KMS-11 (cell line): ENCODE results near the gene PCSK5.
"Not testable (repeated sequence)": the region's sequence is repeated elsewhere in the genome, so short reads cannot be mapped to it uniquely, and the experiment has no call there.

Experiments used
- H2AFZ ChIP-seq: fragments of 200-600 bp; sonication (generic); 2 replicates; pipeline ENCODE4 v1.6.1; 2016; ENCODE audit warnings: antibody characterized with exemption, mixed run types, low read depth
- H3K27ac ChIP-seq: fragments of 200-600 bp; sonication (generic); 2 replicates; pipeline ENCODE4 v1.6.1; 2016; ENCODE audit warnings: mild to moderate bottlenecking, mixed run types
- H3K27me3 ChIP-seq: fragments of 200-600 bp; sonication (generic); 2 replicates; pipeline ENCODE4 v1.6.1; 2017; ENCODE audit warnings: mild to moderate bottlenecking, low read depth, mixed run types, moderate library complexity; ENCODE audit not compliant: insufficient read depth
- H3K36me3 ChIP-seq: fragments of 200-600 bp; sonication (generic); 2 replicates; pipeline ENCODE4 v1.6.1; 2017; ENCODE audit warnings: mild to moderate bottlenecking, mixed run types; ENCODE audit not compliant: insufficient read depth
- H3K4me1 ChIP-seq: fragments of 200-600 bp; sonication (generic); 2 replicates; pipeline ENCODE4 v1.6.1; 2016; ENCODE audit warnings: mild to moderate bottlenecking, low read depth, mixed run types; ENCODE audit not compliant: poor library complexity, severe bottlenecking
- H3K4me2 ChIP-seq: fragments of 200-600 bp; sonication (generic); 2 replicates; pipeline ENCODE4 v1.7.0; 2016; ENCODE audit warnings: mild to moderate bottlenecking, mixed run types
- H3K4me3 ChIP-seq: fragments of 200-600 bp; sonication (generic); IDR thresholded peaks from 2 replicates; pipeline ENCODE4 v1.6.1; 2017; ENCODE audit warnings: low read depth, low read length, mixed read lengths; ENCODE audit not compliant: insufficient read depth
- H3K79me2 ChIP-seq: fragments of 200-600 bp; sonication (generic); 2 replicates; pipeline ENCODE4 v1.6.1; 2016; ENCODE audit warnings: low read depth, mixed run types; ENCODE audit not compliant: insufficient read depth
- H3K9ac ChIP-seq: fragments of 200-600 bp; sonication (generic); 2 replicates; pipeline ENCODE4 v1.6.1; 2016; ENCODE audit warnings: mild to moderate bottlenecking, mixed run types
- H4K20me1 ChIP-seq: fragments of 200-600 bp; sonication (generic); 2 replicates; pipeline ENCODE4 v1.6.1; 2016; ENCODE audit warnings: mild to moderate bottlenecking, mixed run types; ENCODE audit not compliant: insufficient read depth
- CTCF ChIP-seq: fragments of 200-600 bp; sonication (generic); conservative IDR thresholded peaks from 2 replicates; pipeline ENCODE4 v1.6.1; 2017; ENCODE audit warnings: low read depth, mild to moderate bottlenecking, antibody characterized with exemption, low read length, moderate library complexity, mixed read lengths

PCSK5 gene

GRCh38 chr9:76302947-76303550 is 412.6 kb downstream of the PCSK5 start:
- Histone ChIP-seq H3K4me1 (no peaks in the 10 kb centered on the region), H3K4me3 (no peak overlapping the region), H3K27me3 (no peaks in the 10 kb centered on the region), H3K79me2 (no peaks in the 10 kb centered on the region), H2AFZ (no peak overlapping the region), H3K4me2 (no peak overlapping the region), H3K27ac (no peak overlapping the region), H3K36me3 (no peaks in the 10 kb centered on the region), H3K9ac (no peak overlapping the region), H4K20me1 (no peaks in the 10 kb centered on the region)
- TF ChIP-seq CTCF: peak; percentile 81; the same call in 1 of the 2 replicates

GRCh38 chr9:76307047-76307446 is 416.6 kb downstream of the PCSK5 start:
- H3K79me2 ChIP-seq, H3K27ac ChIP-seq, H3K4me2 ChIP-seq, H3K9ac ChIP-seq, H2AFZ ChIP-seq, H3K4me3 ChIP-seq, H4K20me1 ChIP-seq, H3K36me3 ChIP-seq, H3K27me3 ChIP-seq, H3K4me1 ChIP-seq: not testable (repeated sequence)

GRCh38 chr9:76310577-76310976 is 420.1 kb downstream of the PCSK5 start:
- Histone ChIP-seq H3K36me3 (no peaks in the 10 kb centered on the region), H3K4me3 (no peak overlapping the region), H3K4me2 (no peak overlapping the region), H3K9ac (no peak overlapping the region), H4K20me1 (no peaks in the 10 kb centered on the region), H3K27ac (no peak overlapping the region), H3K4me1 (no peaks in the 10 kb centered on the region), H3K27me3 (no peaks in the 10 kb centered on the region), H2AFZ (no peak overlapping the region), H3K79me2 (no peaks in the 10 kb centered on the region)
- no peak for TF ChIP-seq CTCF

- Histone ChIP-seq H4K20me1 (no peaks in the 10 kb centered on the region), H3K9ac (no peak overlapping the region), H3K4me3 (no peak overlapping the region), H3K4me1 (no peaks in the 10 kb centered on the region), H3K36me3 (no peaks in the 10 kb centered on the region), H3K27me3 (no peaks in the 10 kb centered on the region), H3K4me2 (no peak overlapping the region), H3K79me2 (no peaks in the 10 kb centered on the region), H2AFZ (no peak overlapping the region), H3K27ac (no peak overlapping the region)
- TF ChIP-seq CTCF: no peak
Measured at GRCh38 chr9:76310991-76311390, 420.5 kb downstream of the PCSK5 start.

GRCh38 chr9:76311537-76311936 is 421.1 kb downstream of the PCSK5 start:
- no peaks in the 10 kb centered on the region for H3K79me2 ChIP-seq
- H2AFZ ChIP-seq: no peak overlapping the region
- H4K20me1 ChIP-seq: no peaks in the 10 kb centered on the region
- H3K4me2 ChIP-seq: no peak overlapping the region
- H3K9ac ChIP-seq: no peak overlapping the region
- TF ChIP-seq CTCF: no peak
- no peaks in the 10 kb centered on the region for H3K36me3 ChIP-seq
- H3K27me3 ChIP-seq: no peaks in the 10 kb centered on the region
- no peaks in the 10 kb centered on the region for H3K4me1 ChIP-seq
- no peak overlapping the region for H3K27ac ChIP-seq
- H3K4me3 ChIP-seq: no peak overlapping the region
